Muscle of leg (tissue), 11 donors: Measurements from ENCODE around the gene LRRK1. TPM values are rescaled to one million over a fixed set of nuclear protein-coding genes. Genes with fewer than 3 reads are reported as not detected.

Source experiments
- DNase-seq: peaks from one replicate; pipeline ENCODE4 v3.0.0; 2013
- H3K27ac ChIP-seq: one replicate; pipeline ENCODE4 v1.5.1; 2013; ENCODE audit warnings: mild to moderate bottlenecking, low read length, control low read depth
- H3K27me3 ChIP-seq: one replicate; pipeline ENCODE4 v1.6.1; 2013; ENCODE audit warnings: low read length; ENCODE audit not compliant: control insufficient read depth, insufficient read depth
- H3K36me3 ChIP-seq: one replicate; pipeline ENCODE4 v1.6.1; 2013; ENCODE audit warnings: low read length; ENCODE audit not compliant: control insufficient read depth, insufficient read depth
- H3K4me1 ChIP-seq: one replicate; pipeline ENCODE4 v1.6.1; 2013; ENCODE audit warnings: low read length; ENCODE audit not compliant: control insufficient read depth, insufficient read depth
- H3K4me3 ChIP-seq: one replicate; pipeline ENCODE4 v1.5.1; 2013; ENCODE audit warnings: low read length, control low read depth
- H3K9me3 ChIP-seq: replicated peaks from 2 replicates; pipeline ENCODE4 v1.6.1; 2013; ENCODE audit warnings: low read depth, low read length; ENCODE audit not compliant: control insufficient read depth
- WGBS: methylation state at CpG from one replicate; pipeline ENCODE4 v1.1.5; 2013; ENCODE audit warnings: missing lambda C conversion rate; ENCODE audit not compliant: insufficient coverage; 5-methylcytosine and 5-hydroxymethylcytosine counted together
- polyA plus RNA-seq, 8 donors: library from polyadenylated mRNA; unstranded; fragments of 120-200 nt; gene quantifications; one replicate each; pipeline versions ENCODE4 v1.2.1 to v1.2.3, GENCODE V29; 2013; ENCODE audit warnings: inconsistent platforms in 1 of 8, low replicate concordance in 1 of 8; ENCODE audit not compliant: insufficient read length in 8 of 8, insufficient read depth in 1 of 8
- total RNA-seq: library from RNA; stranded (reverse); fragments of 120-200 nt; gene quantifications from one replicate; pipeline ENCODE4 v1.2.4, GENCODE V29; 2013

Gene LRRK1
- total and polyA plus RNA-seq, 9 donors, result 4.1 to 9.4 (median 5.8) TPM

GRCh38 chr15:101103598-101103997 is 184.4 kb downstream of the LRRK1 start:
- Histone ChIP-seq H3K9me3 (peaks cover 6% of the 10 kb centered on the region), H3K4me1 (peaks cover 23% of the 10 kb centered on the region), H3K36me3 (no peaks in the 10 kb centered on the region), H3K4me3 (no peak overlapping the region), H3K27me3 (no peaks in the 10 kb centered on the region), H3K27ac (no peak overlapping the region)
- no CpG with 5 or more reads among the region's 8 CpGs for WGBS
- no peak for DNase-seq

- Histone ChIP-seq H3K36me3 (no peaks in the 10 kb centered on the region), H3K27ac (no peak overlapping the region), H3K4me3 (no peak overlapping the region), H3K27me3 (no peaks in the 10 kb centered on the region), H3K4me1 (peaks cover 23% of the 10 kb centered on the region), H3K9me3 (peaks cover 6% of the 10 kb centered on the region)
- WGBS, result 69% methylated on average over 8 of the region's 9 CpGs
- no peak for DNase-seq
Measured at GRCh38 chr15:101104141-101104540, 185.0 kb downstream of the LRRK1 start.

GRCh38 chr15:101105059-101105891 is 186.1 kb downstream of the LRRK1 start:
- 25% methylated on average over 2 of the region's 7 CpGs for WGBS
- no peaks in the 10 kb centered on the region for H3K36me3 ChIP-seq
- peaks cover 23% of the 10 kb centered on the region for H3K4me1 ChIP-seq
- no peak for DNase-seq
- H3K27me3 ChIP-seq, result no peaks in the 10 kb centered on the region
- no peak overlapping the region for H3K4me3 ChIP-seq
- H3K9me3 ChIP-seq, result peaks cover 6% of the 10 kb centered on the region
- no peak overlapping the region for H3K27ac ChIP-seq

GRCh38 chr15:101107101-101107500 is 187.9 kb downstream of the LRRK1 start:
- no peak overlapping the region for H3K27ac ChIP-seq
- no peaks in the 10 kb centered on the region for H3K9me3 ChIP-seq
- no peaks in the 10 kb centered on the region for H3K36me3 ChIP-seq
- H3K4me1 ChIP-seq, result peaks cover 38% of the 10 kb centered on the region
- WGBS, result 89% methylated on average over 4 of the region's 7 CpGs
- no peaks in the 10 kb centered on the region for H3K27me3 ChIP-seq
- H3K4me3 ChIP-seq, result no peak overlapping the region
- DNase-seq, result no peak

- no CpG with 5 or more reads among the region's 6 CpGs for WGBS
- Histone ChIP-seq H3K4me3 (no peak overlapping the region), H3K27ac (no peak overlapping the region)
Measured at GRCh38 chr15:101107625-101108460, 188.7 kb downstream of the LRRK1 start.

GRCh38 chr15:101108461-101108775 is 189.3 kb downstream of the LRRK1 start:
- 98% methylated on average over 6 of the region's 10 CpGs for WGBS
- no peak for DNase-seq
- Histone ChIP-seq H3K4me1 (peaks cover 50% of the 10 kb centered on the region), H3K27me3 (no peaks in the 10 kb centered on the region), H3K4me3 (no peak overlapping the region), H3K9me3 (no peaks in the 10 kb centered on the region), H3K27ac (no peak overlapping the region), H3K36me3 (no peaks in the 10 kb centered on the region)

More at GRCh38 chr15:101107625-101108460, 188.7 kb downstream of the LRRK1 start:
- no peak for DNase-seq
- no peaks in the 10 kb centered on the region for H3K9me3 ChIP-seq
- peaks cover 45% of the 10 kb centered on the region for H3K4me1 ChIP-seq
- H3K27me3 ChIP-seq, result no peaks in the 10 kb centered on the region
- H3K36me3 ChIP-seq, result no peaks in the 10 kb centered on the region

- H3K27ac ChIP-seq, result no peak overlapping the region
- 97% methylated on average over 4 of the region's 7 CpGs for WGBS
- no peaks in the 10 kb centered on the region for H3K27me3 ChIP-seq
- peaks cover 50% of the 10 kb centered on the region for H3K4me1 ChIP-seq
- H3K9me3 ChIP-seq, result no peaks in the 10 kb centered on the region
- no peak overlapping the region for H3K4me3 ChIP-seq
- DNase-seq, result no peak
- H3K36me3 ChIP-seq, result no peaks in the 10 kb centered on the region
Measured at GRCh38 chr15:101108791-101109190, 189.6 kb downstream of the LRRK1 start.

GRCh38 chr15:101110681-101111569 is 191.8 kb downstream of the LRRK1 start:
- Histone ChIP-seq H3K9me3 (no peaks in the 10 kb centered on the region), H3K36me3 (no peaks in the 10 kb centered on the region), H3K27ac (no peak overlapping the region), H3K4me1 (peaks cover 53% of the 10 kb centered on the region), H3K4me3 (no peak overlapping the region), H3K27me3 (no peaks in the 10 kb centered on the region)
- no peak for DNase-seq
- 70% methylated on average over 18 of the region's 23 CpGs for WGBS

GRCh38 chr15:101111570-101112262 is 192.6 kb downstream of the LRRK1 start:
- Histone ChIP-seq H3K4me1 (peaks cover 61% of the 10 kb centered on the region), H3K36me3 (no peaks in the 10 kb centered on the region), H3K27me3 (no peaks in the 10 kb centered on the region), H3K4me3 (no peak overlapping the region), H3K27ac (no peak overlapping the region), H3K9me3 (no peaks in the 10 kb centered on the region)
- no peak for DNase-seq
- WGBS, result 75% methylated on average over 15 of the region's 16 CpGs
